ENCODE results near the gene RNF41. TPM values are rescaled to one million over a fixed set of nuclear protein-coding genes. Genes with fewer than 3 reads are reported as not detected.

RNF41 gene
- total RNA-seq (2022; extraction: Qiagen RNA extraction), result 21.7 to 26.5 TPM (median 25.1 TPM) in 5 replicates

GRCh38 chr12:56221757-56222530 lies at the start of gene RNF41:
Gene RNF41 (minus strand): TSS chr12:56221922. CDS start chr12:56214047, 7,875 bp downstream.

GRCh38 chr12:56266693-56267442 lies 45.1 kb upstream of the RNF41 start, which contains the start of gene COQ10A:
Gene COQ10A (plus strand): TSS chr12:56266942. CDS start chr12:56267119, 177 bp downstream.

GRCh38 chr12:56258068-56258819 lies 36.5 kb upstream of the RNF41 start, which contains the start of gene ANKRD52:
Gene ANKRD52 (minus strand): TSS chr12:56258384. CDS start chr12:56258269, 115 bp downstream.

GRCh38 chr12:56229916-56230431 lies 8.3 kb upstream of the RNF41 start, which contains the start of gene SLC39A5:
Gene SLC39A5 (plus strand): TSS chr12:56230051. CDS start chr12:56231275, 1,224 bp downstream.

GRCh38 chr12:56224102-56224701 lies 2.5 kb upstream of the RNF41 start, which contains the start of gene NABP2:
Gene NABP2 (plus strand): TSS chr12:56224342. CDS start chr12:56224857, 515 bp downstream.

GRCh38 chr12:56189099-56189917 lies 32.4 kb downstream of the RNF41 start, which contains the start of gene SMARCC2:
Gene SMARCC2 (minus strand): TSS chr12:56189483. CDS start chr12:56189461, 22 bp downstream.

GRCh38 chr12:56158029-56158925 lies 63.4 kb downstream of the RNF41 start, which contains the start of gene MYL6:
Gene MYL6 (plus strand): TSS chr12:56158359. CDS start chr12:56158402, 43 bp downstream.

Other genes starting within 250 kb of the RNF41 start
- gene RAB5B, start 247.8 kb downstream of the RNF41 start, total RNA-seq (2022; extraction: Qiagen RNA extraction), result 26.2 to 33.8 TPM (median 32.7 TPM) in 5 replicates
- 7.5 to 10.0 TPM (median 8.7 TPM) in 5 replicates for gene SUOX, start 224.6 kb downstream of the RNF41 start, total RNA-seq (2022; extraction: Qiagen RNA extraction)
- gene IKZF4, start 200.9 kb downstream of the RNF41 start, total RNA-seq (2022; extraction: Qiagen RNA extraction), result 2.0 to 3.0 TPM (median 2.5 TPM) in 5 replicates
- 589 to 809 TPM (median 704 TPM) in 5 replicates for gene RPS26, start 180.0 kb downstream of the RNF41 start, total RNA-seq (2022; extraction: Qiagen RNA extraction)
- gene ERBB3, start 141.8 kb downstream of the RNF41 start, total RNA-seq (2022; extraction: Qiagen RNA extraction), result 0.98 to 2.4 TPM (median 1.1 TPM) in 5 replicates
- gene PA2G4, start 117.4 kb downstream of the RNF41 start, total RNA-seq (2022; extraction: Qiagen RNA extraction), result 263 to 349 TPM (median 284 TPM) in 5 replicates
- 4,788 to 5,894 TPM (median 5,599 TPM) in 5 replicates for gene RPL41, start 105.3 kb downstream of the RNF41 start, total RNA-seq (2022; extraction: Qiagen RNA extraction)
- 2.6 to 4.1 TPM (median 2.8 TPM) in 5 replicates for gene ZC3H10, start 103.7 kb downstream of the RNF41 start, total RNA-seq (2022; extraction: Qiagen RNA extraction)
- gene ESYT1, start 93.7 kb downstream of the RNF41 start, total RNA-seq (2022; extraction: Qiagen RNA extraction), result 59.6 to 64.9 TPM (median 64.2 TPM) in 5 replicates
- gene MYL6B, start 69.3 kb downstream of the RNF41 start, total RNA-seq (2022; extraction: Qiagen RNA extraction), result 69.1 to 84.7 TPM (median 80.8 TPM) in 5 replicates
- gene MYL6, start 63.6 kb downstream of the RNF41 start, total RNA-seq (2022; extraction: Qiagen RNA extraction), result 2,187 to 2,775 TPM (median 2,288 TPM) in 5 replicates
- gene SMARCC2, start 32.4 kb downstream of the RNF41 start, total RNA-seq (2022; extraction: Qiagen RNA extraction), result 28.2 to 35.7 TPM (median 31.2 TPM) in 5 replicates
- gene NABP2, start 2.4 kb upstream of the RNF41 start, total RNA-seq (2022; extraction: Qiagen RNA extraction), result 54.9 to 59.8 TPM (median 58.5 TPM) in 5 replicates
- 0.05 to 0.08 TPM in 2 of 5 replicates, not detected in the others for gene SLC39A5, start 8.1 kb upstream of the RNF41 start, total RNA-seq (2022; extraction: Qiagen RNA extraction)
- gene ANKRD52, start 36.5 kb upstream of the RNF41 start, total RNA-seq (2022; extraction: Qiagen RNA extraction), result 36.2 to 45.1 TPM (median 38.3 TPM) in 5 replicates
- 12.1 to 14.7 TPM (median 14.2 TPM) in 5 replicates for gene COQ10A, start 45.0 kb upstream of the RNF41 start, total RNA-seq (2022; extraction: Qiagen RNA extraction)
- gene CS, start 78.4 kb upstream of the RNF41 start, total RNA-seq (2022; extraction: Qiagen RNA extraction), result 144 to 175 TPM (median 152 TPM) in 5 replicates
- 108 to 151 TPM (median 138 TPM) in 5 replicates for gene CNPY2, start 94.1 kb upstream of the RNF41 start, total RNA-seq (2022; extraction: Qiagen RNA extraction)
- 10.3 to 14.2 TPM (median 13.9 TPM) in 5 replicates for gene PAN2, start 112.1 kb upstream of the RNF41 start, total RNA-seq (2022; extraction: Qiagen RNA extraction)
- gene IL23A, start 117.0 kb upstream of the RNF41 start, total RNA-seq (2022; extraction: Qiagen RNA extraction), result 0.31 to 0.52 TPM (median 0.38 TPM) in 5 replicates
- 10.7 to 13.2 TPM (median 11.1 TPM) in 5 replicates for gene STAT2, start 138.2 kb upstream of the RNF41 start, total RNA-seq (2022; extraction: Qiagen RNA extraction)
- gene APOF, start 140.9 kb upstream of the RNF41 start, total RNA-seq (2022; extraction: Qiagen RNA extraction), result not detected in 5 replicates
- gene TIMELESS, start 227.5 kb upstream of the RNF41 start, total RNA-seq (2022; extraction: Qiagen RNA extraction), result 31.5 to 36.5 TPM (median 34.9 TPM) in 5 replicates
- 0.07 to 0.09 TPM in 2 of 5 replicates, not detected in the others for gene MIP, start 232.7 kb upstream of the RNF41 start, total RNA-seq (2022; extraction: Qiagen RNA extraction)
- 1.8 to 1.9 TPM (median 1.9 TPM) in 5 replicates for gene SPRYD4, start 246.7 kb upstream of the RNF41 start, total RNA-seq (2022; extraction: Qiagen RNA extraction)

Data from A549 treated with AZD2906 at 1 μM for 4 hours (cell line).